Breast epithelium (tissue), 4 donors: ENCODE measurements around the gene MMP15. TPM values are rescaled to one million over a fixed set of nuclear protein-coding genes. Genes with fewer than 3 reads are reported as not detected.

ENCODE experiments used
- DNase-seq, 2 donors: peaks; one replicate each; pipeline ENCODE4 v3.0.0-alpha.2; 2019; ENCODE audit warnings: low spot score in 2 of 2
- H3K27ac ChIP-seq, 2 donors: fragments of 200-600 bp; sonication (generic) in 1 of 2; one replicate each; pipeline ENCODE4 v1.5.1; 2016 to 2019; ENCODE audit warnings: mild to moderate bottlenecking in 1 of 2
- H3K27me3 ChIP-seq, 2 donors: fragments of 200-600 bp; sonication (generic) in 1 of 2; one replicate each; pipeline versions ENCODE4 v1.5.1 to v1.6.0; 2017 to 2019; ENCODE audit warnings: control low read depth in 1 of 2, mild to moderate bottlenecking in 1 of 2
- H3K36me3 ChIP-seq: fragments of 200-600 bp; one replicate; pipeline ENCODE4 v1.5.1; 2019
- H3K4me1 ChIP-seq, 2 donors: fragments of 200-600 bp; sonication (generic); one replicate each; pipeline ENCODE4 v1.5.1; 2016 to 2019; ENCODE audit warnings: control low read depth in 1 of 2
- H3K4me3 ChIP-seq, 3 donors: fragments of 200-600 bp; sonication (generic); 1 replicate in 2 of 3; 2 replicates in 1 of 3; pipeline ENCODE4 v1.5.1; 2016 to 2019; ENCODE audit warnings: mild to moderate bottlenecking in 3 of 3, moderate library complexity in 2 of 3
- H3K9me3 ChIP-seq, 2 donors: fragments of 200-600 bp; sonication (generic) in 1 of 2; one replicate each; pipeline ENCODE4 v1.5.1; 2016 to 2019; ENCODE audit warnings: control low read depth in 1 of 2
- CTCF ChIP-seq, 3 donors: fragments of 450-650 bp; IDR thresholded peaks; one replicate each; pipeline ENCODE4 v1.5.1; 2016 to 2017; ENCODE audit warnings: antibody characterized with exemption in 3 of 3, mild to moderate bottlenecking in 3 of 3, moderate library complexity in 3 of 3
- POLR2A ChIP-seq: fragments of 450-650 bp; IDR thresholded peaks from one replicate; pipeline ENCODE4 v1.6.1; 2016; ENCODE audit warnings: antibody characterized with exemption, mild to moderate bottlenecking, moderate library complexity
- POLR2AphosphoS5 ChIP-seq, 3 donors: sonication (generic); formaldehyde crosslinking; IDR thresholded peaks; one replicate each; pipeline ENCODE4 v1.6.1; 2017; ENCODE audit warnings: antibody characterized with exemption in 3 of 3
- intact Hi-C: fragments of 100-400 bp; cut with DNase I; formaldehyde crosslinking; loops from one replicate; pipeline ENCODE4 v1.15.1; 2023; ENCODE audit warnings: low total_unique reads
- total RNA-seq, 3 donors: library from RNA; depleted of rRNA; stranded (reverse); fragments of >200 nt; gene quantifications; one replicate each; pipeline ENCODE4 v1.1.0, GENCODE V29; 2016

The MMP15 gene
- total RNA-seq, 3 donors from 2014 or later: 4.6 to 5.3 (median 4.8) TPM

- Histone ChIP-seq H3K27me3 (no peaks in the 10 kb centered on the region), H3K9me3 (no peaks in the 10 kb centered on the region), H3K36me3 (no peaks in the 10 kb centered on the region), H3K4me1 (peaks cover 0 to 4% of the 10 kb centered on the region in 2 donors), H3K27ac (no peak overlapping the region), H3K4me3 (peak overlapping the region in 1 of 3 donors; percentile 75)
- intact Hi-C loops: no loop called here
- TF ChIP-seq CTCF (IDR thresholded peaks at IDR 0.05) (no peak), POLR2A (no peak), POLR2AphosphoS5 (IDR thresholded peaks at IDR 0.05) (no peak)
- DNase-seq: no peak
These were observed 39.4 kb upstream of the MMP15 start for GRCh38 chr16:57986196-57986595.

- no peaks in the 10 kb centered on the region for H3K27me3 ChIP-seq
- no peak for TF ChIP-seq POLR2AphosphoS5 (IDR thresholded peaks at IDR 0.05)
- TF ChIP-seq CTCF (IDR thresholded peaks at IDR 0.05): no peak
- TF ChIP-seq POLR2A: no peak
- no peak overlapping the region for H3K4me3 ChIP-seq
- H3K27ac ChIP-seq: peak overlapping the region in 1 of 2 donors; percentile 69
- no peaks in the 10 kb centered on the region for H3K36me3 ChIP-seq
- intact Hi-C loops: no loop called here
- peaks cover 0 to 4% of the 10 kb centered on the region in 2 donors for H3K4me1 ChIP-seq
- no peaks in the 10 kb centered on the region for H3K9me3 ChIP-seq
- DNase-seq: no peak
These were observed 37.9 kb upstream of the MMP15 start for GRCh38 chr16:57987441-57988177.

GRCh38 chr16:57988929-57989328, 36.6 kb upstream of the MMP15 start:
- peaks cover 0 to 10% of the 10 kb centered on the region in 2 donors for H3K4me1 ChIP-seq
- H3K9me3 ChIP-seq: no peaks in the 10 kb centered on the region
- H3K27me3 ChIP-seq: no peaks in the 10 kb centered on the region
- DNase-seq: peak in 1 of 2 donors; percentile 86
- H3K36me3 ChIP-seq: no peaks in the 10 kb centered on the region
- intact Hi-C loops: no loop called here
- no peak overlapping the region for H3K4me3 ChIP-seq
- H3K27ac ChIP-seq: peak overlapping the region; percentile 68 to 69
- TF ChIP-seq POLR2A (no peak), POLR2AphosphoS5 (IDR thresholded peaks at IDR 0.05) (no peak), CTCF (IDR thresholded peaks at IDR 0.05) (no peak)

- H3K4me1 ChIP-seq: peaks cover 0 to 6% of the 10 kb centered on the region in 2 donors
- no peak overlapping the region for H3K4me3 ChIP-seq
- intact Hi-C loops: no loop called here
- no peak for DNase-seq
- H3K9me3 ChIP-seq: no peaks in the 10 kb centered on the region
- no peak for TF ChIP-seq POLR2A
- TF ChIP-seq CTCF (IDR thresholded peaks at IDR 0.05): no peak
- no peak for TF ChIP-seq POLR2AphosphoS5 (IDR thresholded peaks at IDR 0.05)
- H3K36me3 ChIP-seq: no peaks in the 10 kb centered on the region
- H3K27ac ChIP-seq: no peak overlapping the region
- no peaks in the 10 kb centered on the region for H3K27me3 ChIP-seq
These were observed 33.9 kb upstream of the MMP15 start for GRCh38 chr16:57991551-57992059.

- Histone ChIP-seq H3K9me3 (no peaks in the 10 kb centered on the region), H3K36me3 (no peaks in the 10 kb centered on the region), H3K27ac (peak overlapping the region; percentile 75 to 78), H3K27me3 (no peaks in the 10 kb centered on the region), H3K4me1 (peaks cover 0 to 6% of the 10 kb centered on the region in 2 donors), H3K4me3 (no peak overlapping the region)
- intact Hi-C loops: no loop called here
- DNase-seq: no peak
- TF ChIP-seq POLR2AphosphoS5 (IDR thresholded peaks at IDR 0.05) (no peak), POLR2A (no peak), CTCF (IDR thresholded peaks at IDR 0.05) (no peak)
These were observed 33.5 kb upstream of the MMP15 start for GRCh38 chr16:57992084-57992483.
